ENCODE data around the gene CLMP. TPM values are rescaled to one million over a fixed set of nuclear protein-coding genes. Genes with fewer than 3 reads are reported as not detected.

The CLMP gene
- total RNA-seq, 1 experiment from 2014 or later: 3.2 TPM

GRCh38 chr11:123030517-123030916, 164.5 kb downstream of the CLMP start:
- H3K36me3 ChIP-seq (ENCODE audit: control insufficient read depth in 1 of 2, insufficient read depth in 2 of 2, low read length in 2 of 2): no peaks in the 10 kb centered on the region
- RAD21 ChIA-PET (ENCODE audit: low non-redundant PET in 1 of 2, low total read pairs in 2 of 2, uncharacterized antibody in 2 of 2, unreplicated experiment in 2 of 2): no interaction called here
- TF ChIP-seq YY1 (IDR thresholded peaks at IDR 0.05; ENCODE audit: extremely low read depth, insufficient replicate concordance, low read depth, low read length) (no peak), MAX (IDR thresholded peaks at IDR 0.05) (no peak), EZH2phosphoT487 (IDR thresholded peaks at IDR 0.05; ENCODE audit: borderline replicate concordance) (no peak), CBX3 (IDR thresholded peaks at IDR 0.05; ENCODE audit: low read depth) (no peak), ELF1 (IDR thresholded peaks at IDR 0.05; ENCODE audit: borderline replicate concordance, low read depth) (no peak), REST (IDR thresholded peaks at IDR 0.05; ENCODE audit: low read depth) (no peak), JUND (IDR thresholded peaks at IDR 0.05) (no peak), SIN3A (IDR thresholded peaks at IDR 0.05; ENCODE audit: low read depth) (no peak), ZFX (IDR thresholded peaks at IDR 0.05) (no peak), SP1 (IDR thresholded peaks at IDR 0.05; ENCODE audit: low read depth) (no peak), POLR2A (IDR thresholded peaks at IDR 0.05; ENCODE audit: borderline replicate concordance, extremely low read depth, insufficient read depth, insufficient read length) (no peak), SRF (IDR thresholded peaks at IDR 0.05; ENCODE audit: low read depth) (no peak), EZH2 (IDR thresholded peaks at IDR 0.05) (no peak), EGR1 (IDR thresholded peaks at IDR 0.05; ENCODE audit: low read depth) (no peak), TCF7L2 (IDR thresholded peaks at IDR 0.05; ENCODE audit: borderline replicate concordance, extremely low read depth, insufficient read depth, insufficient read length) (no peak)
- TF ChIP-seq, protein P1, sequence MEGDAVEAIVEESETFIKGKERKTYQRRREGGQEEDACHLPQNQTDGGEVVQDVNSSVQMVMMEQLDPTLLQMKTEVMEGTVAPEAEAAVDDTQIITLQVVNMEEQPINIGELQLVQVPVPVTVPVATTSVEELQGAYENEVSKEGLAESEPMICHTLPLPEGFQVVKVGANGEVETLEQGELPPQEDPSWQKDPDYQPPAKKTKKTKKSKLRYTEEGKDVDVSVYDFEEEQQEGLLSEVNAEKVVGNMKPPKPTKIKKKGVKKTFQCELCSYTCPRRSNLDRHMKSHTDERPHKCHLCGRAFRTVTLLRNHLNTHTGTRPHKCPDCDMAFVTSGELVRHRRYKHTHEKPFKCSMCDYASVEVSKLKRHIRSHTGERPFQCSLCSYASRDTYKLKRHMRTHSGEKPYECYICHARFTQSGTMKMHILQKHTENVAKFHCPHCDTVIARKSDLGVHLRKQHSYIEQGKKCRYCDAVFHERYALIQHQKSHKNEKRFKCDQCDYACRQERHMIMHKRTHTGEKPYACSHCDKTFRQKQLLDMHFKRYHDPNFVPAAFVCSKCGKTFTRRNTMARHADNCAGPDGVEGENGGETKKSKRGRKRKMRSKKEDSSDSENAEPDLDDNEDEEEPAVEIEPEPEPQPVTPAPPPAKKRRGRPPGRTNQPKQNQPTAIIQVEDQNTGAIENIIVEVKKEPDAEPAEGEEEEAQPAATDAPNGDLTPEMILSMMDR (IDR thresholded peaks at IDR 0.05 in 2 of 3, conservative IDR thresholded peaks at IDR 0.05 in 1 of 3; ENCODE audit: borderline replicate concordance in 1 of 3, insufficient read depth in 1 of 3, low read depth in 2 of 3, low read length in 2 of 3): no peak
- TF ChIP-seq, protein P2, sequence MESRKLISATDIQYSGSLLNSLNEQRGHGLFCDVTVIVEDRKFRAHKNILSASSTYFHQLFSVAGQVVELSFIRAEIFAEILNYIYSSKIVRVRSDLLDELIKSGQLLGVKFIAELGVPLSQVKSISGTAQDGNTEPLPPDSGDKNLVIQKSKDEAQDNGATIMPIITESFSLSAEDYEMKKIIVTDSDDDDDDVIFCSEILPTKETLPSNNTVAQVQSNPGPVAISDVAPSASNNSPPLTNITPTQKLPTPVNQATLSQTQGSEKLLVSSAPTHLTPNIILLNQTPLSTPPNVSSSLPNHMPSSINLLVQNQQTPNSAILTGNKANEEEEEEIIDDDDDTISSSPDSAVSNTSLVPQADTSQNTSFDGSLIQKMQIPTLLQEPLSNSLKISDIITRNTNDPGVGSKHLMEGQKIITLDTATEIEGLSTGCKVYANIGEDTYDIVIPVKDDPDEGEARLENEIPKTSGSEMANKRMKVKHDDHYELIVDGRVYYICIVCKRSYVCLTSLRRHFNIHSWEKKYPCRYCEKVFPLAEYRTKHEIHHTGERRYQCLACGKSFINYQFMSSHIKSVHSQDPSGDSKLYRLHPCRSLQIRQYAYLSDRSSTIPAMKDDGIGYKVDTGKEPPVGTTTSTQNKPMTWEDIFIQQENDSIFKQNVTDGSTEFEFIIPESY (IDR thresholded peaks at IDR 0.05; ENCODE audit: extremely low read depth, insufficient replicate concordance, low read length): no peak
- POLR2A ChIA-PET: interaction anchor here (1.4 kb wide), 1 partner anchor 32 kb away, joined by 4 read pairs; the partner anchor contains the start of gene HSPA8
- no peak overlapping the region for H2AFZ ChIP-seq (ENCODE audit: low read depth, low read length, poor library complexity, severe bottlenecking)
- no peaks in the 10 kb centered on the region for H3K79me2 ChIP-seq (ENCODE audit: insufficient read depth, low read length)
- intact Hi-C loops (cut with micrococcal nuclease): no loop called here
- ATAC-seq (no peak), DNase-seq (ENCODE audit: low read depth, low spot score) (no peak)
- H3K4me3 ChIP-seq (replicated peaks in 1 of 2; ENCODE audit: low read depth in 1 of 2, low read length in 2 of 2): no peak overlapping the region
- CTCF ChIA-PET: interaction anchor here (1.2 kb wide), 1 partner anchor 10 kb away, joined by 4 read pairs; no protein-coding TSS in a partner anchor
- no peaks in the 10 kb centered on the region for H3K9me2 ChIP-seq (ENCODE audit: insufficient read depth)
- no peaks in the 10 kb centered on the region for H3K27me3 ChIP-seq (ENCODE audit: insufficient read depth, low read length)
- H3K27ac ChIP-seq (ENCODE audit: low read depth, low read length): no peak overlapping the region
- H3K4me2 ChIP-seq (ENCODE audit: low read length): no peak overlapping the region
- no peaks in the 10 kb centered on the region for H3K4me1 ChIP-seq (ENCODE audit: control insufficient read depth in 1 of 2, insufficient read depth in 2 of 2, low read length in 2 of 2)
- BruUV-seq (replicated peaks): no TSS peak
- no peak overlapping the region for H3K9ac ChIP-seq (ENCODE audit: low read length)
- H3K9me3 ChIP-seq (ENCODE audit: control insufficient read depth in 1 of 2, insufficient read depth in 1 of 2, low read depth in 1 of 2, low read length in 2 of 2): no peaks in the 10 kb centered on the region
- H4K20me1 ChIP-seq (ENCODE audit: insufficient read depth): no peaks in the 10 kb centered on the region

Data from HCT116 (cell line).